Measurements from ENCODE around the gene EPHB2. TPM values are rescaled to one million over a fixed set of nuclear protein-coding genes. Genes with fewer than 3 reads are reported as not detected.
A peak's percentile ranks its signal among the peaks of the same experiment; 100 is the strongest.

The EPHB2 gene
- total and polyA plus RNA-seq, 12 donors, result 0.15 to 5.0 (median 0.85) TPM

- no peak for DNase-seq
- TF ChIP-seq CTCF (IDR thresholded peaks at IDR 0.05), result no peak
- no peaks in the 10 kb centered on the region for H3K9me3 ChIP-seq
- H3K27ac ChIP-seq, result no peak overlapping the region
- no peaks in the 10 kb centered on the region for H3K36me3 ChIP-seq
- no peak overlapping the region for H3K4me3 ChIP-seq
- 93 to 95% methylated on average over 6 of the region's 6 CpGs for WGBS, 2 donors
- intact Hi-C loops (cut with DNase I), result no loop called here
- peaks cover 0 to 22% (median 0%) of the 10 kb centered on the region in 7 donors for H3K27me3 ChIP-seq
- ATAC-seq, result no peak
- H3K4me1 ChIP-seq, result peaks cover 0 to 9% (median 0%) of the 10 kb centered on the region in 9 donors
These were observed 59.3 kb downstream of the EPHB2 start for GRCh38 chr1:22769932-22770331.

GRCh38 chr1:22772014-22772413 lies 61.4 kb downstream of the EPHB2 start:
- no peak overlapping the region for H3K27ac ChIP-seq

GRCh38 chr1:22773981-22774832 lies 63.6 kb downstream of the EPHB2 start:
- peak; percentile 39 to 44 for DNase-seq
- ATAC-seq, result peak; percentile 10 to 71 (median 39)
- H3K9me3 ChIP-seq, result no peaks in the 10 kb centered on the region
- H3K27ac ChIP-seq, result peak overlapping the region in 1 of 10 donors; percentile 7
- intact Hi-C loops (cut with DNase I), result no loop called here
- peaks cover 0 to 15% (median 0%) of the 10 kb centered on the region in 9 donors for H3K4me1 ChIP-seq
- no peaks in the 10 kb centered on the region for H3K36me3 ChIP-seq
- no peak for TF ChIP-seq CTCF (IDR thresholded peaks at IDR 0.05)
- H3K4me3 ChIP-seq, result no peak overlapping the region
- WGBS, 2 donors, result 55 to 70% methylated on average over 17 of the region's 17 CpGs
- peaks cover 0 to 18% (median 11%) of the 10 kb centered on the region in 7 donors for H3K27me3 ChIP-seq

More at GRCh38 chr1:22772014-22772413, 61.4 kb downstream of the EPHB2 start:
- H3K4me1 ChIP-seq, result peaks cover 0 to 9% (median 0%) of the 10 kb centered on the region in 9 donors
- intact Hi-C loops (cut with DNase I), result no loop called here
- ATAC-seq (no peak), DNase-seq (no peak)
- 69 to 78% methylated on average over 13 of the region's 13 CpGs for WGBS, 2 donors
- TF ChIP-seq CTCF (IDR thresholded peaks at IDR 0.05), result no peak
- peaks cover 0 to 18% (median 3%) of the 10 kb centered on the region in 7 donors for H3K27me3 ChIP-seq
- H3K36me3 ChIP-seq, result no peaks in the 10 kb centered on the region
- H3K4me3 ChIP-seq, result no peak overlapping the region
- H3K9me3 ChIP-seq, result no peaks in the 10 kb centered on the region

GRCh38 chr1:22774833-22775182 lies 64.2 kb downstream of the EPHB2 start:
- TF ChIP-seq CTCF (IDR thresholded peaks at IDR 0.05), result no peak
- Histone ChIP-seq H3K4me3 (no peak overlapping the region), H3K27me3 (peaks cover 0 to 20% (median 11%) of the 10 kb centered on the region in 7 donors), H3K27ac (no peak overlapping the region), H3K4me1 (peaks cover 0 to 19% (median 0%) of the 10 kb centered on the region in 9 donors), H3K36me3 (no peaks in the 10 kb centered on the region), H3K9me3 (no peaks in the 10 kb centered on the region)
- ATAC-seq (no peak), DNase-seq (no peak)
- intact Hi-C loops (cut with DNase I), result no loop called here
